ENCODE data around the gene TOMM70.
"Not testable (repeated sequence)": the region's sequence is repeated elsewhere in the genome, so short reads cannot be mapped to it uniquely, and the experiment has no call there.

Gene TOMM70

GRCh38 chr3:100400780-100401673 lies at the start of gene TOMM70, which contains the start of gene LNP1:
Gene TOMM70 (minus strand): TSS chr3:100401089. CDS start chr3:100400949, 140 bp downstream.
Gene LNP1 (plus strand): TSS chr3:100401539. CDS start chr3:100429730, 28,191 bp downstream.
- DNase-seq: peak; percentile 97 to 98

- DNase-seq: no peak
Measured at GRCh38 chr3:100449214-100449613, 48.3 kb upstream of the TOMM70 start.

DNA sequence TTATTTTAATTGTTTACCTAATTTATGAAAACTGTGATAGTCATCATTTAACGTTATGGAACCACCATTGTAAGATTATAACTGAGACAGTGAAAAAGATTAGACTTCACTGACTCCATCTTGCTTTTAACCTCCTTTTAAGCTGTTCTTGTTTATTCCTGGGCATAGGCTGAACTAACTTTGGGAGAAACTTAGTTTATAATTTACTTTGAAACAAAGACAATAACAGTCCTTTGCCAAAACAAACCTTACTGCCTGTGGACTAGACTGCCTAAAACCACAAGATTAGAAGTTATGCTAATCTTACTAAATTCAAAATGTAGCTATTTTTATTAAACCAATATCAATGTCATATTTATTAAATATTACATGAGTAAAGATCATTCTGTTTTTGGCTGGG lies 47.2 kb upstream of the TOMM70 start:
- no peak for DNase-seq

DNA sequence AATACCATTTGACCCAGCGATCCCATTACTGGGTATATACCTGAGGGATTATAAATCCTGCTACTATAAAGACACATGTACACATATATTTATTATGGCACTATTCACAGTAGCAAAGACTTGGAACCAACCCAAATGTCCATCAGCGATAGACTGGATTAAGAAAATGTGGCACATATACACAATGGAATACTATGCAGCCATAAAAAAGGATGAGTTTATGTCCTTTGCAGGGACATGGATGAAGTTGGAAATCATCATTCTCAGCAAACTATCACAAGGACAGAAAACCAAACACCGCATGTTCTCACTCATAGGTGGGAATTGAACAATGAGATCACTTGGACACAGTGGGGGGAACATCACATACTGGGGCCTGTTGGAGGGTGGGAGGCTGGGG lies 46.2 kb upstream of the TOMM70 start:
- not testable (repeated sequence) for DNase-seq

DNA sequence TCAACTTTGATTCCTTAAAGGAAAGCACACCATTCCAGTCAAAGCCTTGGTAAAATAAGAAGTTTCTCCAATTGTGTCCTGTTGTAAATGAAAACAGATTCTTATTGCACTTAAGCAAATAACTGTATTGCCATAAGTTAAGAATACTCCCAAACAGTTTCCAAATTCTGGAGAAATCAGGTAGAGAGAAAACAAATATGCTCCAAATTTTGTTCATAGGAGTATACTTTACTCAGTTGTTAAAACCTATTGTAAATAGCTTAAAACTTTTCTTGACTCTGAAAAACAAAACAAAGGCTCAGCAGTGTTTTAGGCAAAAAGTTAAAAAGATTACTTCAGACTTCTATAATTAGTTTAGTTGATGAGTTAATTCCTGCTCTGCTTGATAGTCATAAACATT lies 42.8 kb upstream of the TOMM70 start:
- no peak for DNase-seq

DNA sequence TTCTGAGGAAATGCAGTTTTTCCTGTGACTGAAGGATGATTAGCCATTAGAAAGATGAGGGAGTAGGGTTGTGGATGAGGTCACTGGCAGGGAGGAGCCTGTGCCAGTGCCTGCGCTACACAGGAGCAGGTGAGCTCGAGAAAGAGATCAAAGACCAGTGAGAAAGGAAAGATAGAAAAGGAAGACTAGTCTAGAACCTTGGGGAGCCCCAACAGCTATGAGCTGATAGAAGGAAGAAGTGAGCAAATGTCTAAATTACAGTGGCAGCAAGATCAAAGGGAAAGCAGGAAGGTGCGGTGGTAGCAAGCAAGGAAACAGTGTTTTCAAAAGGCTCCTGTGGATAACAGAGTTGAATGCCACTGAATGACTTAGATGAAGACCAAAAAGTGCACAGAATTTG lies 40.0 kb upstream of the TOMM70 start:
- DNase-seq: no peak

DNA sequence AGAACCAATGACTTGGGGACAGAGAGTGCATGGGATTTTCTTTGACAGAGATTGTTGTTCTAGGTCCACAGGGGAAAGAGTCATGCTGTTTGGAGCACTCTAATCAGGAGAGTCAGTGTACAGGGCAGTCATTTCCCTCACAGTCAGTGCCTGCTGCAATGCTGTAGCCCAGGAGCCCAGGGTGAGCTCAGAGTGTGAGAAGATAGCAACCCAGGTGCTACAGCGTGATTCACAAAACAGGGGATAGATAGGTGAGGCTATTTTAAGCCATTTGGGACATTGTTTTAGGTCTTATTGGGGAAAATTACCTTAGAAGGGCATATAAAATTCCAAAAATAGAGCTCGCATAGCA lies 37.7 kb upstream of the TOMM70 start:
- DNase-seq: no peak

- DNase-seq: no peak
Measured at GRCh38 chr3:100437721-100438622, 37.1 kb upstream of the TOMM70 start.

- no peak for DNase-seq
Measured at GRCh38 chr3:100436951-100437350, 36.1 kb upstream of the TOMM70 start.

DNA sequence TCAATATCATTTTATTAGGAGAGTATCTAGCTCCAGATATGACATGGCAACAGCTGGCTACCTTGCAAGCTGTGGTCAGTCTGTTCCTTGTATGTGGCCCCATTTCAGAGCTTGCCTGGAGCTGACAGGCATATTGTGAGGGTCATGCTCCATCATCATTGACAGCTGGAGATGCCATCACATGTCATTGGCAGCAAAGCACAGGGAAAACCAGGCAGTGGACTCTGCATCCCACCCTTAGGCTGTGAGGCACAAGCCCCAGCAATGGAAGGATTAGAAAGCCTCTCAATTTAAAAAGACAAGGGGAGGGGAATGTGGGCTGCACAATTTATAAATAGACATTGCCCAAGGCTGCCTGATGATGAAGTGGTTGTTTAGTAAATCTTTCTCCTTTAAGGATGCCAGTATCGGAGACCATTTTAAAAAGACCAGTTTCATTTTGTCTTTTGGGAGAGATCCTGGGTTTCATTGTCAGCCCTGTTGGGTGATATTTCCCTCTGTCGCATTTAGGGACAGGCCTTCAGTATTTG lies 28.4 kb upstream of the TOMM70 start:
- no peak for DNase-seq

- DNase-seq: no peak
Measured at GRCh38 chr3:100427699-100428098, 26.8 kb upstream of the TOMM70 start.

DNA sequence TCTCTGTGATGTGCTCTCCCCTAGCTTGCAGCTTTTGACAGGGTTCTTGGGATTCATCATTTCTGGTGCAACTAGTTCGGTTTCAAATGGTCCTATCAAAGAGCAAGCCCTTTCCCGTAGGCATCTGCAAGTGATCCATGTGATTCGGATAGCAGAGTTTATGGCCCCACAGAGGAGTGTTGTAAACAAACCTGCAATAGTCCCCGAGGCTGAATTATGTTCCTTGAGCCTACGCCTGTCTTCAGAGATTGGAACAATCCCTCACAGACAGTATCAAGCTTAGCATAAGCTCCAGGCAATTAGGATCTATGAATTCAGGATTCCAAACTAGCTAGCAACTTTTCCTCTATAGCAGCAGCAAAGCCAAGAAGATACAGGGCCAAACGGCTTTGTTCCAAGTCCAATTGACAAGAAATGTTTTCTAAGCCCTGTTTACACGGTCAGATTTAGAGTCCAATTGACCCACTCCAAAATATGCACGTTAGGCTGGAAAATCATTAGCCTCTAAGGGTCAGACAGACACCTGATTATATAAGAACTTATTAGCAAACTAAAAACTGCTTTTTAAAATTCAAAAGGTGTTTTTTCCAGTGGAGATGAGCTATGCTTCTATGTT lies 25.3 kb upstream of the TOMM70 start:
- no peak for DNase-seq

GRCh38 chr3:100425316-100425715 lies 24.4 kb upstream of the TOMM70 start:
- no peak for DNase-seq

- DNase-seq: no peak
Measured at GRCh38 chr3:100424261-100424660, 23.4 kb upstream of the TOMM70 start.

- DNase-seq: no peak
Measured at GRCh38 chr3:100423611-100424010, 22.7 kb upstream of the TOMM70 start.

- DNase-seq: no peak
Measured at GRCh38 chr3:100420885-100421284, 20.0 kb upstream of the TOMM70 start.

- no peak for DNase-seq
Measured at GRCh38 chr3:100419406-100419805, 18.5 kb upstream of the TOMM70 start.

DNA sequence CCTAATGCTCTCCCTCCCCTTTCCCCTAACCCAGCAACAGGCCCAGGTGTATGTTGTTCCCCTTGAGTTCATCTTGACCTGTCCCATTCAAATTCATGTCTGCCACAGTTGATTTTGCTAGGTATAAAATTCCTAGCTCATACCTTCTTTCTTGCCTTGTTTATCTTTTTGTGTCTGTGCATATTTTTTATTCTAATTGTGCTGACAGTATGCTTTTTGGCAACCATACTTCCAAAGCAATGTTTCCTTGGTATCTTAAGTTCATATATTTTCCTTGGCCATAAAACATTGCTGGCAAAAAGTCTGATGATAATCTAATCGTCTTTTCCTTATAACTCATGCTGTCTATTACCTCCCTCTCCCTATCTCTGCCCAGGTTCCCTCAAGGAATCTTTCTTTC lies 16.0 kb upstream of the TOMM70 start:
- no peak for DNase-seq

- DNase-seq: no peak
Measured at GRCh38 chr3:100416176-100416575, 15.3 kb upstream of the TOMM70 start.

GRCh38 chr3:100413613-100414012 lies 12.7 kb upstream of the TOMM70 start:
- no peak for DNase-seq

- no peak for DNase-seq
Measured at GRCh38 chr3:100412912-100413590, 12.2 kb upstream of the TOMM70 start.
